GM06990 (cell line): ENCODE measurements around the gene RBFOX1.

Experiments used
- DNase-seq: peaks from one replicate; pipeline ENCODE4 v3.0.0-alpha.2; 2011; ENCODE audit not compliant: insufficient read length; ENCODE audit errors: extremely low read depth
- H3K27me3 ChIP-seq: replicated peaks from 2 replicates; pipeline ENCODE4 v1.6.0; 2011; ENCODE audit warnings: low read length; ENCODE audit not compliant: control insufficient read depth, insufficient read depth
- H3K36me3 ChIP-seq: 2 replicates; pipeline ENCODE4 v1.5.1; 2011; ENCODE audit warnings: low read length; ENCODE audit not compliant: control insufficient read depth, insufficient read depth
- H3K4me3 ChIP-seq: replicated peaks from 2 replicates; pipeline ENCODE4 v1.5.1; 2011; ENCODE audit warnings: low read depth, mild to moderate bottlenecking, control low read depth, low read length
- CTCF ChIP-seq: IDR thresholded peaks from 2 replicates; pipeline ENCODE4 v1.5.1; 2011; ENCODE audit warnings: low read length, control low read depth, mild to moderate bottlenecking, inconsistent platforms; ENCODE audit not compliant: insufficient read depth, poor library complexity, severe bottlenecking

The RBFOX1 gene

DNA sequence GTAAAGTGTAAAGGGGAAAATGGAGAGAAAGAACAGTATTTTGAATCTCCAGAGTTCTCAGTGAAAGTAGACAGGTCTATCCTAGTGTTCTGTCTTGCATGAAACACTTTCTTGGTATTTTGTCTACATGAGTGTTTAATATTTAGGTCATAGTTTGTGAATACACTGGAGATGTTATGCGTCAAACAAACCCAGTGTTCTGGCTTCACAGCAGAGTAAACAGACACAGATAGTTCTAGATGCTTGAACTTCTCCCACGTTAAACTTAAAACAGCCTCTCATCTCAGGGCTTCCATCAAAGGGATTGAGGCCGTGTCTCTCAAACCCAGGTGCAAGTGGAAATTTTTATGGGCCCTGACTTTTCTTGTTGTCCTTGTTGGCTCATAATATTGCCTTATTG lies 48.3 kb downstream of the RBFOX1 start:
- TF ChIP-seq CTCF, result no peak
- no peak overlapping the region for H3K4me3 ChIP-seq
- no peak for DNase-seq
- H3K27me3 ChIP-seq, result no peaks in the 10 kb centered on the region
- no peaks in the 10 kb centered on the region for H3K36me3 ChIP-seq

DNA sequence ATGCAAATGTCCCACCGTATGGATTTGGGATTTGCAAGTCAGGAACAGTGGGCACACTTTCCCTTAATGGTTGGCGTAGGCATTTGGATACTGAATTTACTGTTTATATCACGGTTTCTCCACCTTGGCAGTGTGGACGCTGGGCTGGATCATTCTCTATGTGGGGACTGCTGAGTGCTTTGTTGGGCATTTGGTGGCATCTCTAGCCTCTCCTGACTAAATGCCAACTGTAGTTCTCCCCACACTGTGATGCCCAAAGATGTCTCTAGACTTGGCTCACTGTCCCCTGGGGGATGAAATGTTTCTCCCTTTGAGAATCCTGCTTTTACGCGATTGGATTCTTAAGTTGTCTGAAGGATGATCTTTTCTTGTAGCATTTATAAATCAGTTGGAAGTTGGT lies 49.0 kb downstream of the RBFOX1 start:
- Histone ChIP-seq H3K4me3 (no peak overlapping the region), H3K27me3 (no peaks in the 10 kb centered on the region), H3K36me3 (no peaks in the 10 kb centered on the region)
- TF ChIP-seq CTCF, result no peak
- DNase-seq, result no peak

DNA sequence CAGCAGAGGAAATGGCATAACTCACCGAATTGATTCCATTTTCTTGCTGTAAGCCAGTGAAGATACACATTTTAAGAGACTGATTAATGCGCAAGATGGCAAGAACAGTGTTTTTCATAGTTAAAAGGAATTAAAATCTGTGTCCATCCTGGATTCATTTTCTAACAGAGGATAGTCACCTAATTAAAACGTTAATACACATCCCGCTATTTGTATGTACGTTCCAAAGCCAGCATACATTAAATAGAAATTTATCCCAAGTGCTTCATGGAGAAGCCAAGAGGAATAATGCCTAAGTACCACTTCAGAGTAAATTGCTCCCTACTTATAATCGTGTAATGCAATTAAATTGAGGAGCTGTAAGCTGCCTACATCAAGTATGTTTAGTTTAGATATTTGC lies 49.9 kb downstream of the RBFOX1 start:
- TF ChIP-seq CTCF, result no peak

DNA sequence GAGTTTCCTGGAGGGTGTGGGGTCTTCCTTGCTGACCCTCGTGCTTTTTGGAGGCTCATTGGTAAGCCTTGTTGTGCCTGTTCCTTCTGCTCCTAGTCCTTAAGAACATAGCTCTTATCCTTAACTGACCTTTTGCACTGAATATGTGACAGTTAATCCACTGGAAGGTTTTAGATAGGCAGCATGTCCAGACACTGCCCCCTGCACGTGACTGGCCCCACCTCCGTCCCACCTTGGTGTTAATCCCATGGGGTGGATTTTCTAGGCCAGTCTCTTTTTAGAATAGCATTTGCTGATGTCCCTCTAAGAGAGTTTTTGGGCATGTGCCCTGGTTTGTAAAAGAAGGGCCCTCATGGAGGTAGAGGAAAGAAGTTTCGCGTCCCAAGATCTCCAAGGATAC lies 58.3 kb downstream of the RBFOX1 start:
- Histone ChIP-seq H3K27me3 (no peaks in the 10 kb centered on the region), H3K4me3 (no peak overlapping the region), H3K36me3 (no peaks in the 10 kb centered on the region)
- TF ChIP-seq CTCF, result no peak
- DNase-seq, result no peak

More for the DNA sequence above, 49.9 kb downstream of the RBFOX1 start:
- Histone ChIP-seq H3K4me3 (no peak overlapping the region), H3K36me3 (no peaks in the 10 kb centered on the region), H3K27me3 (no peaks in the 10 kb centered on the region)
- DNase-seq, result no peak

- H3K4me3 ChIP-seq, result no peak overlapping the region
Measured at GRCh38 chr16:7391694-7392093, 59.0 kb downstream of the RBFOX1 start.

More at GRCh38 chr16:7391694-7392093, 59.0 kb downstream of the RBFOX1 start:
- no peak for DNase-seq
- no peak for TF ChIP-seq CTCF
- H3K36me3 ChIP-seq, result no peaks in the 10 kb centered on the region
- H3K27me3 ChIP-seq, result no peaks in the 10 kb centered on the region
